Hepatocyte (in vitro differentiated cells): ENCODE results near the gene PDXDC1. TPM values are rescaled to one million over a fixed set of nuclear protein-coding genes. Genes with fewer than 3 reads are reported as not detected.
"Not testable (repeated sequence)": the region's sequence is repeated elsewhere in the genome, so short reads cannot be mapped to it uniquely, and the experiment has no call there.

ENCODE experiments used
- DNase-seq: peaks from one replicate; pipeline ENCODE4 v3.0.0-alpha.2; 2016; ENCODE audit warnings: low spot score
- H2AFZ ChIP-seq: fragments of 200-600 bp; sonication (generic); 2 replicates; pipeline ENCODE4 v1.6.0; 2016; ENCODE audit warnings: antibody characterized with exemption, mild to moderate bottlenecking
- H3K27ac ChIP-seq: fragments of 200-600 bp; sonication (generic); 2 replicates; pipeline ENCODE4 v1.5.1; 2016; ENCODE audit warnings: mild to moderate bottlenecking
- H3K27me3 ChIP-seq: fragments of 200-600 bp; sonication (generic); 2 replicates; pipeline ENCODE4 v1.6.1; 2016
- H3K36me3 ChIP-seq: fragments of 200-600 bp; sonication (generic); replicated peaks from 2 replicates; pipeline ENCODE4 v1.5.1; 2016; ENCODE audit warnings: low read depth; ENCODE audit not compliant: insufficient read depth
- H3K4me1 ChIP-seq: fragments of 200-600 bp; sonication (generic); 2 replicates; pipeline ENCODE4 v1.5.1; 2016; ENCODE audit warnings: mild to moderate bottlenecking, moderate library complexity; ENCODE audit not compliant: insufficient read depth
- H3K4me2 ChIP-seq: fragments of 200-600 bp; sonication (generic); 2 replicates; pipeline ENCODE4 v1.6.0; 2016
- H3K4me3 ChIP-seq: fragments of 200-600 bp; sonication (generic); 2 replicates; pipeline ENCODE4 v1.5.1; 2016; ENCODE audit warnings: mild to moderate bottlenecking
- H3K79me2 ChIP-seq: fragments of 200-600 bp; sonication (generic); 2 replicates; pipeline ENCODE4 v1.6.0; 2017; ENCODE audit warnings: mild to moderate bottlenecking
- H3K9me2 ChIP-seq: fragments of 200-600 bp; sonication (generic); replicated peaks from 2 replicates; pipeline ENCODE4 v1.6.0; 2017; ENCODE audit warnings: mild to moderate bottlenecking; ENCODE audit not compliant: insufficient read depth
- H3K9me3 ChIP-seq: fragments of 200-600 bp; sonication (generic); 2 replicates; pipeline ENCODE4 v1.5.1; 2016; ENCODE audit warnings: low read depth, mild to moderate bottlenecking
- H4K20me1 ChIP-seq: fragments of 200-600 bp; sonication (generic); 2 replicates; pipeline ENCODE4 v1.6.0; 2016; ENCODE audit warnings: mild to moderate bottlenecking; ENCODE audit not compliant: insufficient read depth, poor library complexity, severe bottlenecking
- CTCF ChIP-seq: fragments of 200-600 bp; sonication (generic); IDR thresholded peaks from 2 replicates; pipeline ENCODE4 v1.5.1; 2016; ENCODE audit warnings: antibody characterized with exemption, mild to moderate bottlenecking; ENCODE audit not compliant: poor library complexity
- EZH2 ChIP-seq: fragments of 200-600 bp; sonication (generic); IDR thresholded peaks from 2 replicates; pipeline ENCODE4 v1.6.1; 2016; ENCODE audit warnings: antibody characterized with exemption, mild to moderate bottlenecking, borderline replicate concordance
- EZH2phosphoT487 ChIP-seq: fragments of 200-600 bp; sonication (generic); IDR thresholded peaks from one replicate; pipeline ENCODE4 v1.6.1; 2018; ENCODE audit warnings: antibody characterized with exemption, mild to moderate bottlenecking, low read depth, moderate library complexity; ENCODE audit not compliant: unreplicated experiment, severe bottlenecking
- WGBS: methylation state at CpG from one replicate; pipeline ENCODE4 v1.1.6; 2016; ENCODE audit warnings: low lambda C conversion rate; ENCODE audit errors: missing lambda C conversion rate; 5-methylcytosine and 5-hydroxymethylcytosine counted together
- polyA plus RNA-seq: library from polyadenylated mRNA; unstranded; fragments of >200 nt; fragmentation: Nextera tagmentation; extraction: Ambion mirVana; gene quantifications from 2 replicates; pipeline ENCODE4 v1.2.1, GENCODE V29; 2016
- total RNA-seq: library from RNA; depleted of rRNA; stranded (reverse); fragments of >200 nt; gene quantifications from 2 replicates; pipeline ENCODE4 v1.2.3, GENCODE V29; 2014

PDXDC1 gene
- total and polyA plus RNA-seq, 2 experiments from 2014 or later = 141 to 146 TPM

DNA sequence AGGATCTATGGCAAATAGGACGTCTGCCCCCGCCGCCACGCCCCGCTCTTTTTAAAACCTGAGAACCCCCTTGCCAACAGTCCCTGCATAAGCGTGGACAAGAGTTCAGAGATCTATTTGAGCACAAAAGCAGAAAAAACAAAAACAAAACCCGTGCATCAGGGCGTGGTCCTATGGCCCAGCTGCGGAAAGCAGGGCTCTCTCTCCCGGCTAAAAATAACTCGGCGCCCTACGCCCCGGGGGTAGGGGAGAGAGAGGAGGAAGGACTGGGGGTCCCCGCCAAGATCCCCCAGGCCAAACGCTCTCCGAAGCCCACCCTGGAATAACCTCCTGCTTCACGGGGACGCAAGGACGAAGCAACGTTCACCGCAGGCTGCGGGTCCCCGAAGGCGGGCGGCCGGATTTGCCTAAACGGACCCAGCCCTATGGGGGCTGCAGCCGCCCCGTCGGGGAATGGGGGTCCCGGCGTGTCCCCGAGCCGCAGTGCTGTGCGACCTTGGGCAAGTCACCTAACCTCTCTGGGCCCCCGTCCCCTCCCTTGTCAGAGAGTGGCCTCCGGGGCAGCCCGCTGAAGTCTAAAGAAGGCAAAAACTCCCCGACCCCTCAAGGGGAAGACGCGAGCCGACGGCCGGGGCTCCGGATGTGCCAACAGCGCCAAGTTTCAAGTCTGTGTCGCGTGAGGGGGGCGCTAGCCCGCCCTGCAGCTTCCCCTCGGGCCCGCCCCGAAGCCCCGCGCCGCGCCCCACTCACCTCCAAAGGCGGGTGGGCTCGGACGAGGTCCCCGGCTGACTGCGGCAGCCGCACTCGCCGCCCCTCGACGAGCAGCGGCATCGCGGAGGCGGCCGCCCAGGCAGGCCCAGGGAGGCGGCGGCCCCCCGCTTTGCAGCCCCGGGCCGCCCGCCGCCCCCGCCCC, 80.6 kb downstream of the PDXDC1 start:
- 5% methylated on average over 45 of the region's 81 CpGs for WGBS

GRCh38 chr16:15057681-15058417, 83.0 kb downstream of the PDXDC1 start:
- H3K4me3 ChIP-seq = no peak overlapping the region
- H3K27me3 ChIP-seq = no peaks in the 10 kb centered on the region
- no peak overlapping the region for H2AFZ ChIP-seq
- DNase-seq = no peak
- no peak for TF ChIP-seq EZH2
- TF ChIP-seq EZH2phosphoT487 = no peak
- TF ChIP-seq CTCF = no peak
- H3K4me2 ChIP-seq = no peak overlapping the region
- WGBS = 65% methylated on average over 7 of the region's 7 CpGs
- H4K20me1 ChIP-seq = no peaks in the 10 kb centered on the region
- peaks cover 21% of the 10 kb centered on the region for H3K79me2 ChIP-seq
- no peaks in the 10 kb centered on the region for H3K9me3 ChIP-seq
- peaks cover 6% of the 10 kb centered on the region for H3K4me1 ChIP-seq
- H3K9me2 ChIP-seq = no peaks in the 10 kb centered on the region
- H3K27ac ChIP-seq = peak overlapping the region; percentile 36
- no peaks in the 10 kb centered on the region for H3K36me3 ChIP-seq

More for the DNA sequence above, 80.6 kb downstream of the PDXDC1 start:
- peak; percentile 18 for DNase-seq
- Histone ChIP-seq H3K4me1 (peaks cover 6% of the 10 kb centered on the region), H3K27ac (peak overlapping the region; percentile 26), H3K36me3 (no peaks in the 10 kb centered on the region), H3K4me2 (peak overlapping the region; percentile 97), H2AFZ (peak overlapping the region; percentile 92), H3K4me3 (peak overlapping the region; percentile 97), H3K27me3 (no peaks in the 10 kb centered on the region), H3K79me2 (peaks cover 29% of the 10 kb centered on the region), H3K9me3 (no peaks in the 10 kb centered on the region), H4K20me1 (no peaks in the 10 kb centered on the region), H3K9me2 (no peaks in the 10 kb centered on the region)
- peak; percentile 24 for TF ChIP-seq CTCF
- no peak for TF ChIP-seq EZH2
- TF ChIP-seq EZH2phosphoT487 = no peak

DNA sequence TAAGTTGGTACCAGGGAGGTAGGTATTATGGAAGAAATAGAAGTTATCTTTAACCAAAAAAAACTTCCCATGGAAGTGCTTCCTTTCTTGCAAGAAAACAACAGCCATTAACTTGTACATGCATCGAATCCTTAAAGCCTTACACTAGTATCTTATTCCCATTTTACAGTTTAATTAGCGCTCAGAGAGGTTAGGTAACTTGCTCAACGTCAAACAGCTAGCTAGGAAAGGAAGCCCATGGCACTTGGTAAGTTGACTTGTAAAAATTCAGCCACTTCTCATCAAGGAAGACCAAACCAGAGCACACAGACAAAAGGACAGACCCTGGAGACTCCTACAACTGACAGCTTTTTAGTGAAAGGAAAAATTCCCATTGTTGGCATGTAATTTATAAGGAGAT, 84.5 kb downstream of the PDXDC1 start:
- H3K4me2 ChIP-seq = no peak overlapping the region
- peaks cover 13% of the 10 kb centered on the region for H3K79me2 ChIP-seq
- no peak overlapping the region for H2AFZ ChIP-seq
- TF ChIP-seq EZH2phosphoT487 (no peak), EZH2 (no peak), CTCF (no peak)
- H3K27ac ChIP-seq = no peak overlapping the region
- no peak overlapping the region for H3K4me3 ChIP-seq
- H4K20me1 ChIP-seq = no peaks in the 10 kb centered on the region
- H3K9me3 ChIP-seq = no peaks in the 10 kb centered on the region
- no peak for DNase-seq
- no peaks in the 10 kb centered on the region for H3K36me3 ChIP-seq
- peaks cover 6% of the 10 kb centered on the region for H3K4me1 ChIP-seq
- no peaks in the 10 kb centered on the region for H3K27me3 ChIP-seq
- H3K9me2 ChIP-seq = no peaks in the 10 kb centered on the region
- WGBS = 86% methylated on average over 3 of the region's 3 CpGs

DNA sequence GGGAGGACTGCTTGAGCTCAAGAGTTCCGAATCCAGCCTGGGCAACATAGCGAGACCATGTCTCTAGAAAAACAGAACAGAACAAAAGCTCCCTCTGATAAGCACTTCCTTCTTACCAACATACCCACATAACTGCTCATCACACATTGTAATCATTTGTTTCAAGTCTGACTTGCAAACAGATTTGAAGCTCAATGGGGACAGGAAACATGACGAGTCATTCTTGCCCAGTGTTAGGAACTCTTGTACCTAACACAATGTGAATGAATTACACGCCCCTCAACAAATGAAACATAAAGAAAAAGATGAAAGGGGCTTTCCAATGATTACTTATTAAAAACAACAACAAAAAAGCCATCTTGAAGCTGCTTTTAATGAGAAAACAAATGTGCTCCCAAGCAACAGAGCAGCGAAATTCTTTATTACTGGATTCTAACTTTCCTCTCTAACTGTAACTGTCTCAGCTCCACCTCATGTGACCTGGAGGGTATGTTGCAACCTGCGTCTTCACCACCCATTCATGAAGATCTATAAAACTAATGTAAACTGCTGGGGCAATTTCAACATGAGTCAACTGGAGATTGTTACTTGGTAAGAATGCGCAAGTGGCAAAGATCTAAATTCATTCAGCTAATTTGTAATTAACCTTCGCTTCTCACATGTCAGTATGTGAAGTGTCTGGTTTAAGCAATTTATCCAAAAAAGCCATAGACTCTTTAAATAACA, 87.4 kb downstream of the PDXDC1 start:
- whole genome bisulfite sequencing = 91% methylated on average over 8 of the region's 8 CpGs
- not testable (repeated sequence) for H3K9me3 ChIP-seq, H3K79me2 ChIP-seq, H3K27me3 ChIP-seq, DNase-seq, H3K27ac ChIP-seq, H3K36me3 ChIP-seq, H3K9me2 ChIP-seq, H3K4me3 ChIP-seq, H2AFZ ChIP-seq, H4K20me1 ChIP-seq, H3K4me1 ChIP-seq, H3K4me2 ChIP-seq

GRCh38 chr16:15065961-15066360, 91.1 kb downstream of the PDXDC1 start:
- not testable (repeated sequence) for H2AFZ ChIP-seq, H3K36me3 ChIP-seq, H3K9me3 ChIP-seq, DNase-seq, H3K27me3 ChIP-seq, H3K4me3 ChIP-seq, H3K4me2 ChIP-seq, H4K20me1 ChIP-seq, H3K9me2 ChIP-seq, H3K79me2 ChIP-seq, H3K27ac ChIP-seq, H3K4me1 ChIP-seq
- 99% methylated on average over 4 of the region's 4 CpGs for WGBS
